Measurements from ENCODE around the gene SPATS2L.
A peak's percentile ranks its signal among the peaks of the same experiment; 100 is the strongest.

SPATS2L gene

GRCh38 chr2:200498402-200499162, 192.1 kb downstream of the SPATS2L start:
- no peak for TF ChIP-seq CTCF (IDR thresholded peaks at IDR 0.05; ENCODE audit: low read depth, low read length)
- Histone ChIP-seq H3K4me1 (no peaks in the 10 kb centered on the region), H3K9me3 (no peaks in the 10 kb centered on the region), H3K4me3 (ENCODE audit: low read depth, low read length) (no peak overlapping the region), H3K36me3 (no peaks in the 10 kb centered on the region), H3K27me3 (no peaks in the 10 kb centered on the region)
- no peak for DNase-seq

GRCh38 chr2:200502196-200502595, 195.7 kb downstream of the SPATS2L start:
- no peak for DNase-seq
- H3K36me3 ChIP-seq, result no peaks in the 10 kb centered on the region
- no peak for TF ChIP-seq CTCF (IDR thresholded peaks at IDR 0.05; ENCODE audit: low read depth, low read length)
- no peak overlapping the region for H3K4me3 ChIP-seq (ENCODE audit: low read depth, low read length)
- no peaks in the 10 kb centered on the region for H3K27me3 ChIP-seq
- no peaks in the 10 kb centered on the region for H3K9me3 ChIP-seq
- no peaks in the 10 kb centered on the region for H3K4me1 ChIP-seq

DNA sequence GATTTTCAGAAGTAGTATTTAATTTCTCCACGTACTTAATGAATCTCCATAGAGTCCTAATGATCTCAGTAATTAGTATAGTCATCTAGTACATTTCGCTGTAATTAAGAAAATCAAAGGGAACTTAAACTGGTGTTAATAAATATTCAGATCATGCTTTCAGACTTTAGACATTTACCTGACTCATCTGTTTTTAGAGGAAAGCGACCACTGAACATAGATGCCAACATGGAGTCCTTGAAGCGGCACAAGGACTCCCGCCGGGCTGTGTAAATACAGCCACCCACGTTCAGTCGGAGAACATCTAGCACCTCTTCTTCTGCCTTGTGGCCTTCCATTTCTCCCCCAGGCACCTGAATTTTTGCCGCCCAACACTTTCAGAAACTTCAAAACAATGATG, 200.2 kb downstream of the SPATS2L start:
- Histone ChIP-seq H3K36me3 (no peaks in the 10 kb centered on the region), H3K4me3 (ENCODE audit: low read depth, low read length) (no peak overlapping the region), H3K27me3 (no peaks in the 10 kb centered on the region), H3K9me3 (no peaks in the 10 kb centered on the region), H3K4me1 (no peaks in the 10 kb centered on the region)
- DNase-seq, result no peak
- TF ChIP-seq CTCF (IDR thresholded peaks at IDR 0.05; ENCODE audit: low read depth, low read length), result no peak

GRCh38 chr2:200507179-200507578, 200.7 kb downstream of the SPATS2L start:
- H3K4me1 ChIP-seq, result no peaks in the 10 kb centered on the region
- no peaks in the 10 kb centered on the region; the same call in 1 of the 2 replicates for H3K27me3 ChIP-seq
- DNase-seq, result no peak
- H3K36me3 ChIP-seq, result no peaks in the 10 kb centered on the region
- no peaks in the 10 kb centered on the region for H3K9me3 ChIP-seq
- no peak overlapping the region for H3K4me3 ChIP-seq (ENCODE audit: low read depth, low read length)
- no peak for TF ChIP-seq CTCF (IDR thresholded peaks at IDR 0.05; ENCODE audit: low read depth, low read length)

DNA sequence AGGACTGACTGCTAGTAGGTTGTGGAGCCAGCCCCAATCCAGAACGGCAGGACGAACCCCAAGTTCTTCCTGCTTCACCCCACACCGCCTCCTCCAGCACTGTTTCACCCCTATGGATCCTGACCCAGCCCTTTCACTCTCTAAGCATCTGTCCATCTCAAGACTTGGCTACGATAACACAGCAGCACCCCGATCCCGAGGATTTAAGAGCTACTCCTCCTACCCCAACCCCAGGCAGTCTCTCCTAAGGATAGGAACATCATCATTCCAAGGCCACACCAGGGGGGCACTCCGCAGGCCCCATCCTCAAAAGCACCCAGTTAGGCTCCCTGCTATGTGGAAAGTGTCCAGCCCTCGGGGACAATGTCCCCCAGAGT, 202.7 kb downstream of the SPATS2L start:
- H3K4me1 ChIP-seq, result no peaks in the 10 kb centered on the region
- peaks cover 16% of the 10 kb centered on the region for H3K27me3 ChIP-seq
- no peaks in the 10 kb centered on the region for H3K36me3 ChIP-seq
- no peak for TF ChIP-seq CTCF (IDR thresholded peaks at IDR 0.05; ENCODE audit: low read depth, low read length)
- H3K4me3 ChIP-seq (ENCODE audit: low read depth, low read length), result peak overlapping the region; percentile 78
- no peak for DNase-seq
- no peaks in the 10 kb centered on the region for H3K9me3 ChIP-seq

- TF ChIP-seq CTCF (IDR thresholded peaks at IDR 0.05; ENCODE audit: low read depth, low read length), result peak; percentile 68
- H3K36me3 ChIP-seq, result no peaks in the 10 kb centered on the region
- peak; percentile 94 for DNase-seq
Measured at GRCh38 chr2:200509612-200510433, 203.3 kb downstream of the SPATS2L start, which contains the start of gene KCTD18. KCTD18 (minus strand) TSS chr2:200510068; CDS start chr2:200507016, 3,052 bp downstream.

More at GRCh38 chr2:200509612-200510433, 203.3 kb downstream of the SPATS2L start, which contains the start of gene KCTD18:
- H3K9me3 ChIP-seq, result no peaks in the 10 kb centered on the region
- H3K4me3 ChIP-seq (ENCODE audit: low read depth, low read length), result peak within 1 kb of the TSS; percentile 78
- H3K27me3 ChIP-seq, result peaks cover 21% of the 10 kb centered on the region
- H3K4me1 ChIP-seq, result no peaks in the 10 kb centered on the region

Data from BE2C (cell line).